ENCODE measurements around the gene POU2F1.

DNA sequence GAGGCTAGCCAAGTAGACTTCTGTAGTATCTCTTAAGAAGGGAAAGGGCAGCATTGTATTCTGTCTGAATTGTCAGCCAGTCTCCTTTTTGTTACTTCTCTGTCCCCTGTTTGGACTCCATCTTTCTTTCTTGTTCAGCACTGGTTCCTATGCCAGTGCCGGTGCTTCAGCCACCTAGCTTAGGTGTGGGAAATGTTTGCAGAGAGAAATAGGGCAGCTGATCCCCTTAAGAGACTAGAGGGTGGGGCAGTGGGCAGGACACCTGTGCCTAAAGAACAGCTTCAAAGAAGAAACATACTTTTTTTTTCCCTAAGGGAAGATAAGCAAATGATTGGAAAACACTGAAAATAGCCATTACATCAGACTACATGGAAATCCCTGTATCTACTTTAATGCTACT is 113.0 kb downstream of the POU2F1 start:
- TF ChIP-seq RAD21 (IDR thresholded peaks at IDR 0.05) (no peak), TAF1 (conservative IDR thresholded peaks at IDR 0.05) (no peak), JUND (IDR thresholded peaks at IDR 0.05) (no peak), RXRA (IDR thresholded peaks at IDR 0.05) (no peak)
- TF ChIP-seq, protein P1, sequence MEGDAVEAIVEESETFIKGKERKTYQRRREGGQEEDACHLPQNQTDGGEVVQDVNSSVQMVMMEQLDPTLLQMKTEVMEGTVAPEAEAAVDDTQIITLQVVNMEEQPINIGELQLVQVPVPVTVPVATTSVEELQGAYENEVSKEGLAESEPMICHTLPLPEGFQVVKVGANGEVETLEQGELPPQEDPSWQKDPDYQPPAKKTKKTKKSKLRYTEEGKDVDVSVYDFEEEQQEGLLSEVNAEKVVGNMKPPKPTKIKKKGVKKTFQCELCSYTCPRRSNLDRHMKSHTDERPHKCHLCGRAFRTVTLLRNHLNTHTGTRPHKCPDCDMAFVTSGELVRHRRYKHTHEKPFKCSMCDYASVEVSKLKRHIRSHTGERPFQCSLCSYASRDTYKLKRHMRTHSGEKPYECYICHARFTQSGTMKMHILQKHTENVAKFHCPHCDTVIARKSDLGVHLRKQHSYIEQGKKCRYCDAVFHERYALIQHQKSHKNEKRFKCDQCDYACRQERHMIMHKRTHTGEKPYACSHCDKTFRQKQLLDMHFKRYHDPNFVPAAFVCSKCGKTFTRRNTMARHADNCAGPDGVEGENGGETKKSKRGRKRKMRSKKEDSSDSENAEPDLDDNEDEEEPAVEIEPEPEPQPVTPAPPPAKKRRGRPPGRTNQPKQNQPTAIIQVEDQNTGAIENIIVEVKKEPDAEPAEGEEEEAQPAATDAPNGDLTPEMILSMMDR (IDR thresholded peaks at IDR 0.05; ENCODE audit: low read depth, low read length, missing input control): no peak
- TF ChIP-seq, protein P2, sequence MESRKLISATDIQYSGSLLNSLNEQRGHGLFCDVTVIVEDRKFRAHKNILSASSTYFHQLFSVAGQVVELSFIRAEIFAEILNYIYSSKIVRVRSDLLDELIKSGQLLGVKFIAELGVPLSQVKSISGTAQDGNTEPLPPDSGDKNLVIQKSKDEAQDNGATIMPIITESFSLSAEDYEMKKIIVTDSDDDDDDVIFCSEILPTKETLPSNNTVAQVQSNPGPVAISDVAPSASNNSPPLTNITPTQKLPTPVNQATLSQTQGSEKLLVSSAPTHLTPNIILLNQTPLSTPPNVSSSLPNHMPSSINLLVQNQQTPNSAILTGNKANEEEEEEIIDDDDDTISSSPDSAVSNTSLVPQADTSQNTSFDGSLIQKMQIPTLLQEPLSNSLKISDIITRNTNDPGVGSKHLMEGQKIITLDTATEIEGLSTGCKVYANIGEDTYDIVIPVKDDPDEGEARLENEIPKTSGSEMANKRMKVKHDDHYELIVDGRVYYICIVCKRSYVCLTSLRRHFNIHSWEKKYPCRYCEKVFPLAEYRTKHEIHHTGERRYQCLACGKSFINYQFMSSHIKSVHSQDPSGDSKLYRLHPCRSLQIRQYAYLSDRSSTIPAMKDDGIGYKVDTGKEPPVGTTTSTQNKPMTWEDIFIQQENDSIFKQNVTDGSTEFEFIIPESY (IDR thresholded peaks at IDR 0.05): no peak
- TF ChIP-seq, protein P3, sequence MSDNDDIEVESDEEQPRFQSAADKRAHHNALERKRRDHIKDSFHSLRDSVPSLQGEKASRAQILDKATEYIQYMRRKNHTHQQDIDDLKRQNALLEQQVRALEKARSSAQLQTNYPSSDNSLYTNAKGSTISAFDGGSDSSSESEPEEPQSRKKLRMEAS (IDR thresholded peaks at IDR 0.05): no peak
